GM19463 (cell line): ENCODE measurements around the gene KLHL35.
"Not testable (repeated sequence)": the region's sequence is repeated elsewhere in the genome, so short reads cannot be mapped to it uniquely, and the experiment has no call there.

Experiments
- ATAC-seq: cut with Tn5 transposase; IDR thresholded peaks from one replicate; pipeline ENCODE4 v1.9.1; 2021; ENCODE audit warnings: mild to moderate bottlenecking, moderate library complexity; ENCODE audit not compliant: unreplicated experiment

The KLHL35 gene

GRCh38 chr11:75394085-75394840, 38.7 kb downstream of the KLHL35 start:
- ATAC-seq: no peak

DNA sequence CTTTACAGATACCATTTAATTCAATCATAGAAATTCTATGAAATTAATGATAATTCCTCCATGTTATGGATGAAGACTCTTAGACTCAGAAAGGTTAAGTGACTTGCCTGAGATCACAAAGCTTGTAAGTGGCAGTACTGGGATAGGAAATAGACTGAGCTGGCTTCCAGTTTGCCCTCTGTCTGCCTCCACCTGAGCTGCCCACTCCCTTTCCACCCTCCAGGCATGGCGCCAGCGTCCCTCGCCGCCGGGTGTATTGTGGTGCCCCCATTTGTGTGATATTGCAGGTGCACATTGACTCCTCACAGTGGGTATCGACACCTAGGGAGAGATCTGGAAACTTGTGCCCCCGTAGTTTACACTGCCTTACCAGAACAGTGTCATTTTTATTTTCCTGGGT, 43.1 kb downstream of the KLHL35 start:
- no peak for ATAC-seq

- ATAC-seq: no peak
Observed at GRCh38 chr11:75389276-75389605, 43.8 kb downstream of the KLHL35 start.

GRCh38 chr11:75388386-75389275, 44.4 kb downstream of the KLHL35 start:
- no peak for ATAC-seq

DNA sequence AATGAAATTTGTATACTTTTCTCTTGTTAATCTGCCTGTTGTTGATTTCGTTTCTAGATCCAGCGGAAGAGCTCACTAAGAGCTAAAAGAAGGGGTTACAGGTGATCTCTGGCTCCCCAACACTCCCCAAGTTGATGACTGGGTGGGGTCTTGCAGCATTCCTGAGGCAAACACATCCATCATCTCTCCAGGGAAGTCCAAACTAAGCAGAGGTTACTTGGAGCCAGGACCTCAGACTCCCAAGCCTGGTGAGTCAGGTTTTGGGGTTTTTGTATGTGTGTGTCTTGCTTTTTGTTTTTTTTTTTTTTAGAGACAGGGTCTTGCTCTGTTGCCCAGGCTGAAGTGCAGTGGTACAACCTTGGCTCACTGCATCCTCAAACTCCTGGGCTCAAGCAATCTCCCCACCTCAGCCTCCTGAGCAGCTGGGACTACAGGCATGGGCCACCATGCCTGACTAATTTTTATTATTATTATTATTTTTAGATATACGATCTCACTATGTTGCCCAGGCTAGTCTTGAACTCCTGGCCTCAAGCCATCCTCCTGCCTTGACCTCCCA, 45.2 kb downstream of the KLHL35 start:
- ATAC-seq: no peak

DNA sequence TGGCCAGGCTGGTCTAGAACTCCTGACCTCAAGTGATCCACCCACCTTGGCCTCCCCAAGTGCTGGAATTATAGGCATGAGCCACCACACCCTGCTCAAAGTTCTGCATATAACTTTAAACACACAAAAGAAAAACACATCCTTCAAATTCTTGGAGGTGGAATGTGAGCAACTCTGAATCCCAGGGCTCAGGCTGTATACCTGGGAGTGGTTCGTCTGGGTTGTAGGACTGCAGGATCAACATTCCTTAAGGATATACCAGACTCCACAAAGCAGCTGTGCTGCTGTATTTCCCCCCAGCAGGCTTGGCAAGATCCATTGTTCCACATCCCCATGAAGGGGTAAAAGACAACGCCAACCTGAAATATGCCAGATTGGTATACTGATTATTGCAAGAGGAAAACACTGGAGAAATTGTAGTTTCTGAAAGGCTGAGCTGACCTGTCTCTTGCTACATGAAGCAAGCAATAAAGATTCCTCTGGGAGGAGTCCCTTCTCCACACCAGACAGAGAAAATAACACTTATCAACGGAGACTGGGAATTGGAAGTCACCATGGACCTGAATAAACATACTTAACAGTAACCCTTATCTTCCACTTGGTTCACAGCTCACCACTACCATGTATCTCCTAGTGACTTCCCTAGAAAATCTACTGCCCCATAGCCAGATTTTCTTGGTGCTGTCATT, 45.9 kb downstream of the KLHL35 start:
- no peak for ATAC-seq

DNA sequence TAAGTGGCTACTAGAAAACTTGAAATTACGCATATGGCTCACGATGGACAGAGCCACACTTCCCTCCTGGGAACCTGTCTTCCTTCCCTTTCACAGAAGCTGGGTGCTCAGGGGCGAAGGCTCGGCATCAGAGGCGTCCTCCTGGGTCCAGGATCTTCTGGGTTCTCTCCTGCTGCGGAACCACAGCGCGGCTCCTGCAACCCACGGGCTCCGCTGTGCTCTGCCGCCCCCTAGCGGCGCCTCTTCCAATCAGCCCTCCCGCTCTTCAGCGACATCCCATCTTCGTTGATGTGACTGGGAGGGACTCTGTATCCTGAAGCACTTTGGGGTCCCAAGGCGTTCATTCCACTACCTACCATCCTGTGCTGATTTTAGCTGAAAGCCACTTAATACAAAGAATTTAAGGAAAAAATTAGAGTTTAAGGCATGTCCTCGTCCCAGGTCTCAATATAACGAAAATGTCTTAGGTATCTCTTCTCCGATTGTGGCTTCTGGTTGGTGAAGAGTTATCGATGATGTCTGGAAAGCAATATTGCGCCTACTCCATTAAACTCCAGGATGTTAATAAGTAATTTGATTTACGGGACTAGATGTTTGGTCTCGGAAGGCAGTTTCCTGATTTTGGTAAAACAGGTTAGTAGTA, 48.4 kb downstream of the KLHL35 start:
- ATAC-seq: no peak

DNA sequence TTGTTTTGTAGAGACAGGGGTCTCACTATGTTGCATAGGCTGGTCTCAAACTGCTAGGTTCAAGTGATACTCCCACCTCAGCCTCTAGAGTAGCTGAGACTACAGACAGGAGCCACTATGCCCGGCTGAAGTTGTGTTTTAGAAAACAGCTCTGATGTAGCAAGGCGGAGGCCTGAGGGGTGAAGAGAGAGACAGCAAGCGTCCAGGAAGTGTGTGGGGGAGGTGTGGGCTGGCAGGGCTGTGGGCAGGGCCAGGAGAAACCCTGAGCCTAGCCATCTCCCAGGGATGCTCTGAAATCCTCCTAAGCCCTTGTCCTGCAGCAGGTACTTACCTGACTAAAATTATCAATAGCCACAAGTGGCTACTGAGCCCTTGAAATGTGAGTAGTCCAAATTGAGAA, 49.8 kb downstream of the KLHL35 start:
- no peak for ATAC-seq

- ATAC-seq: no peak
Observed at GRCh38 chr11:75380716-75381420, 52.1 kb downstream of the KLHL35 start.

DNA sequence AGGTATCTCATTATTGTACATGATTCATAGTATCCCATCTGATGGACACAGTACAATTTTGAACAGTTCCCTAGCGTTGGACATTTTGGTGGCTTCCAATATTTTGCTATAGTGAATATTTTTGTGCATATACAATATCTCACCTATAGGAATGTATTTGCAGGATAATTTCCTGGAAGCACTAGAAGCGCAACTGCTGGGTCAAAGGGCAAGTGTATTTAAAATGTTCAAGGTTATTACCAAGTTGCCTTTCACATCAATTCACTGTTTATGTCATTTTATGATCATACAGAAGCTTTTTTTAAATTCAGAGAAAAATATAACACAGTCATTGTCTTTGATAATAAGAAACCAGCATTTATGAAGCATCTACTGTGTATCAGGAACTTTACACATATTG, 52.8 kb downstream of the KLHL35 start:
- ATAC-seq: no peak

GRCh38 chr11:75378776-75379175, 54.2 kb downstream of the KLHL35 start:
- ATAC-seq: not testable (repeated sequence)

GRCh38 chr11:75376175-75376574, 56.8 kb downstream of the KLHL35 start:
- ATAC-seq: no peak

GRCh38 chr11:75375626-75376025, 57.4 kb downstream of the KLHL35 start:
- ATAC-seq: no peak

- no peak for ATAC-seq
Observed at GRCh38 chr11:75374646-75375045, 58.4 kb downstream of the KLHL35 start.

DNA sequence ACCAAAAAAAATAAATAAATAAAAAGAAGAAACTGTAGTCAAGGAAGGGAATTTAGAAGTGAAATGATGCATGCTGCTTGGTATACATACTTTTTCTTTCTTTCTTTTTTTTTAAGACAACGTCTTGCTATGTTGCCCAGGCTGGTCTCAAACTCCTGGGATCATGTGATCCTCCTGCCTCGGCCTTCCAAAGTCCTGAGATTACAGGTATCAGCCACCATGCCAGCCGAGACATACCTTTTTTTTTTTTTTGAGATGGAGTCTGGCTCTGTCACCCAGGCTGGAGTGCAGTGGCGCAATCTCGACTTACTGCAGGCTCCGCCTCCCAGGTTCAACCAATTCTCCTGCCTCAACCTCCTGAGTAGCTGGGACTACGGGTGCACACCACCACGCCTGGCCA, 59.8 kb downstream of the KLHL35 start:
- no peak for ATAC-seq
